NCI-H2196 treated with DMSO at 0.1 percent for 48 hours (cell line): Measurements from ENCODE around the gene SCAMP1.
"Not testable (repeated sequence)": the region's sequence is repeated elsewhere in the genome, so short reads cannot be mapped to it uniquely, and the experiment has no call there.

Experiments used
- DNase-seq: peaks from one replicate; lab custom pipeline; 2025; ENCODE audit not compliant: unreplicated experiment; lab: John Stamatoyannopoulos, UW

The SCAMP1 gene

DNA sequence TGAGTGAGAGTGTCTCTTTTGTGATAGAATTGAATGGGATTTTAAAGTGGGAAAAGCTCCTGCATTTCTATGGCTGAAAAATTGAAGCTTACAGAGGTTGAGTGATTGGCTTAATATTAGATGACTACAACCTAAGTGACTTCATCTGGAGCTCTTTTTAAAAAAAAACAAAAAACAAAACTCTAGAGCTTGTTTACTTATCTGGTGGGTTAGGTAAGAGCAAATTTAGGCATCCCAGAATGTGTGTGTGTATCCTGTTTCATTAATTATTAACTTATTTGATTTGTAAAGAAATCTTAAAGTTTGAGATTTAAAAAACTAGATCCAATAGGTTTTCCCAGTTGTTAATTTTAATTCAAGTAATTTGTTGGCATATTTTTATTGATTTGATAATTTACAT, 60.1 kb downstream of the SCAMP1 start:
- no peak for DNase-seq

DNA sequence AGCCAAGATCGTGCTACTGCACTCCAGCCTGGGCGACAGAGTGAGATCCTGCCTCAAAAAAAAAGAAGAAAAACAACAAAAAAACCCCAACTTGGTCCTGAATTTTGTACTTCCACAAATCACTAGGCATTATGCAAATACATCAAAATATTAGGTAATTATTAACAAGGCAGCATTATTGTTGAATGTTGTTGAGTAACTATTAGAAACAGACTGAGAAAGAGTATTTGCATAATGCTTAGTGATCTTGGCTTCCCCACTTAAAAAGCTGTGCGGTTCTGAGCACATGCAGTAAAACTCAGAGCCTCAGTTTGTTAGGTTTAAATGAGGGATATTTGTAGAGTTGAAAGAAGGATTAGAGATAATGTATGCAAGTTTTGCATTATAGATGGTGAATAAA, 64.2 kb downstream of the SCAMP1 start:
- DNase-seq, result no peak

DNA sequence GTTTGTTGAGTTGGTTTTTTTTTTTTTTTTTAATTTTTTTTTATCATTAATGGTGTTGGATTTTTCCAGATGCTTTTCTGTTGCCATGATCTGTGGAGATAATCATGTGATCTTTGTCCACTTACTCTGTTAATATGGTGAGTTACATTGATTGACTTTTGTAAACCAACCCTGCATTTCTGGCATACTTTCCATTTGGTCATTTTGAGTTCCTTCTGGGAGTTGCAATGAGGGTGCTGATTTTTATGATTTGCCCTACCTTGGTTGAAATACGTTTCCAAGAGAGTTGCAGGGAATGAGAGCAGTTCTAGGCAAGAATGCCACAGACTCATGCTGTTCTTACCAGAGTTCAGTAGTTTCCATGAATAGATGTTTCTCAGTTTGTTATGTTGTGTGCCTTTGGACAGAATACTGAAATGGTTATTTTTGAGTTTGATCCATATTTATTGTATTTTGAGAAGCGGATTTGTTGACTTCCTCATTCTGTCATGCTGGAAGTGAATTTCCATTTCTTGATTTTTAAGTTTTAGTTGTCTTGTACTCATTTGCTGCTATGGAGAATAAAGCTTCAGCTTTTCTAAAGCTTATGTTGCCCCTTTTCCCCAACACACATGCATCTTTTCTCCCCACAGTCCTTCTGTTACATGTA, 69.0 kb downstream of the SCAMP1 start:
- no peak for DNase-seq

DNA sequence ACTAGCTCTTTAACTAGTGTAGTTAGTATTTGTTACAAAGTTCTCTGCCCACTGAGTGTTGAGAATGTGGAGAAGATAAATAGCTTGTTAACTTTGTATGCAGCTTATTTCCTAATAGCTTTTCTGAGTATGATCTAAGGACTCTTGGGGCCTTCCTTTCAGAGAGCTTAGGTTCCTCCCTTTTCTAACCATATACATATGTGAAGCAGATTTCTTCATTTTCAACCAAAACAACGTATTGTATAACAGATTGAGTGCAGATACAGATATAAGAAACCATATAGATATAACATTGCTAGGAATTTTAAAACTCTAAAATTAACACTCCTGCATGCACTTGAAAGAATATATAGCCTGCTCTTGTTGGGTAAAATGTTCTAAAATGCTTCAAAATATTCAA, 70.4 kb downstream of the SCAMP1 start:
- DNase-seq, result no peak

DNA sequence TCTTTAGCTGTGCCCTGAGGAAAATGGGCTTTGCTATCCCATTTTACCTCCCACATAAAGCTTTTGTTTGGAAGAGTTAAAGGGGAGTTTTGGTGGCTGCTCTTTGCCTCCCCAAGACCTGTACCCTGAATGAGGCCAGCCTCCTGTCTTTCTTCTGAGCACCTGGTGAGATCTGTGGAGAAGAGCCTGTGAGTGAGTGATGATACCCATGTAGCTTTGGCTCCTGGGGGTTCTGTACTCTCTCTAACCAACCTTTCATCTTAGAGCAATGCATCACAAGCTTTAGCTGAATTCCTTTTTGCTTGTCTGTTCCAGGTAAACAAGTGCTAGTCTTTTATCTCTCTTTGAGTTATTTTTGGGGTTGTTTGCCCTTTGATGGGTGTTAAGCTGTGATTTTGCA, 73.6 kb downstream of the SCAMP1 start:
- DNase-seq, result no peak

DNA sequence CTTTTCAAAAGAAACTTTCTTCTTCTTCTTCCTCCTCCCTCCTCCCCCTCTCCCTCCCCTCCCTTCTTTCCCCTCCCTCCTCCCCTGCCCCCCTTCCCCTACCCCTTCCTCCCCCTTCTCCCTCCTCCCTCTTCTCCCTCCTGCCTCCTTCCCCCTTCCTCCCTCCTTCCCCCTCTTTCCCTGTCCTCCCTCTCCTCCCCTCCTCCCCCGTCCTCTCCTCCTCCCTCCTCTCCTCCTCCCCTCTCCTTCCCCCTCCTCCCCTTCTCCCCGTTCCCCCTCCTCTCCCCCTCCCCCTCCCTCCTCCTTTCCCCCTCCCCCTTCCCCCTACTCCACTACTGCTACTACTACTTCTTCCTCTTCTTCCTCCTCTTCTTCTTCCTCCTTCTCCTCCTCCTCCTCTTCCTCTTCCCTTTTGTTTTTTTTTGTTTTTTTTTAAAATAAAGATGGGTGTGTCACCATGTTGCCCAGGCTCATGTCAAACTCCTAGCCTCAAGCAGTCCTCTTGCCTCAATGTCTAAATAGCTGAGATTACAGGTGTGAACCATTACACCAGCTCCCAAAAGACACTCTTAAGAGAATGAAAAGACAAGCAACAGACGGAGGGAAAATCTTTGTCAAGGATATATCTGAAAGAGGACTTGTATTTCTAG, 87.5 kb downstream of the SCAMP1 start:
- DNase-seq, result no peak

DNA sequence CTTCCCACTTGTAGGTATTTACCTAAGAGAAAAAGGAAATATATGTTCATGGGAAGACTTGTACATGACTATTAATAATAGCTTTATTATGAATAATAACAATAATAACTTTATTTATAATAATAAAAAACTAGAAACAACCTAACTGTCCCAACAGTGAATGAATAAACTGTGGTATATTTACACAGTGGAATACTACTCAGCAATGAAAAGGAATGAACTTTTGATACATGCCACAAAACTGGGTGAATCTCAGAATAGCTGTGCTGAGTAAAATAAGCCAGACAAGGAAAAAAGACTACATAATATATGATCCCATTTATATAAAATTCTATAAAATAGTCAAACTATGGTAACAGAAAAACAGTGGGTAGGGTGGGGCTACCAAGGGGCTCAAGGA, 88.7 kb downstream of the SCAMP1 start:
- no peak for DNase-seq

DNA sequence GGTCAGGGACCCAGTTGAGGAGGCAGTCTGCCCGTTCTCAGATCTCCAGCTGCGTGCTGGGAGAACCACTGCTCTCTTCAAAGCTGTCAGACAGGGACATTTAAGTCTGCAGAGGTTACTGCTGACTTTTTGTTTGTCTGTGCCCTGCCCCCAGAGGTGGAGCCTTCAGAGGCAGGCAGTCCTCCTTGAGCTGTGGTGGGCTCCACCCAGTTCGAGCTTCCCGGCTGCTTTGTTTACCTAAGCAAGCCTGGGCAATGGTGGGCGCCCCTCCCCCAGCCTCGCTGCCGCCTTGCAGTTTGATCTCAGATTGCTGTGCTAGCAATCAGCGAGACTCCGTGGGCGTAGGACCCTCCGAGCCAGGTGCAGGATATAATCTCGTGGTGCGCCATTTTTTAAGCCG, 97.1 kb downstream of the SCAMP1 start:
- DNase-seq, result not testable (repeated sequence)

DNA sequence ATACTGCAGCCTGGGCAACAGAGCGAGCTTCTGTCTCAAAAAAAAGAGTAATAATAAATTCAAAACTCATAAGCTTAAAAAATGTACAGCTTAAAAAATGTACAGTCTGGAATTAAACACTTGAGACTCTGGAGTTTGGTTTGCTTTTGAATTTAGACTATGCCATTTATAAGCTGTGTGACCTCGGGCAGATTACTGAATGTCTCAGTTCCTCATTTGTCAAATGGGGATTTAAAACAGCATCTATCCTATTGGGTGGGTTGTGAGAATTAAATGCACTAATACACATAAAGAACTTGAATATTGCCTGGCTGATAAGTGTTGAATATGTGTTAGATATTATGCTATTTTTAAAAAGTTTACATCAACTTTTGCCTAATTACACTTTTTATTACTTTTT, 98.4 kb downstream of the SCAMP1 start:
- DNase-seq, result no peak

DNA sequence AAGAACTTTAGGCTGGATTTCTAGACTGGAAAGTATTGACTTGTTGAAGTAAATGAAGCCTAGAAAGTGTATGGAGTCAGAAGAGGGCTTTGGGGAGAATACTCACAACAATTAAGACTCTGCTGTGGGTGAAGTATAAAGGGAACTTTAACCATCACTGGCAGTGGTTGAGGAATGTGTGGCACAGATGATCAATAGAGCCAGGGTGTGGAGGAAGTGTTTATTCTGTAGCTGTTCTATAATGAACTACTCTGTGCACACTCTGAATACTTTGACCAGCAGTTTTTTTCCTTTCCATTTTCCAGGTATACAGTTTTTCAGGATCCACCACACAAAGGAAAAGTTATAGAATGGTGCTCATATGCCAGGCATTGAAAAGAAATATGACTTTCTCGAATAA, 106.7 kb downstream of the SCAMP1 start:
- no peak for DNase-seq

DNA sequence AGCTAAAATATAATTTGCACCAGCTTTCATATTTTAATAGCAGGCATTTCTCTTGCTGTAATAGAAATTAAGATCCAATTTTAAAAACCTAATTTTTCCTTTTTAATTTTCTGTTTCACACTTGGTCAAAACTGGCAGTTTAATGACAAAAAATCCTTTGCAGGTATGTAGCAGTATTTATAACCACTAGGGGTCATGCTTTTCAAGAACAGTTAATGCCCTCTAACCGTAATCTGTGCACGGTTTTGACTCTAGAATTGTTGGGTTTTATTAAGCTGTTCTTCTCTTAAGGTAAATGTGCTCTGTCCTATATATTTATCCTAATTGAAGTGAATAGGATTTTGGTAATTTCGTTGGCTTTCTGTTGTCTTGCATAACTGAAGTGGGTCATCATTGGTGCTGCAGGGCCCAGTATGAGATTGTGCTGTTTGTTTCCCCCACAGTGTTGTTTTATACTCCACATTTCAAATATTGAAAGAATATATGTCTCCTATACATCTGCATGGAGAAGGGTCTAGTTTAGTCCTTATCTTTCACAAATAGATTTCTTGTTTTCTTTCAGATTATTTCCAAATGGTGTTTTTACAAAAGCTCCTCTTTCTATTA, 107.4 kb downstream of the SCAMP1 start:
- no peak for DNase-seq

DNA sequence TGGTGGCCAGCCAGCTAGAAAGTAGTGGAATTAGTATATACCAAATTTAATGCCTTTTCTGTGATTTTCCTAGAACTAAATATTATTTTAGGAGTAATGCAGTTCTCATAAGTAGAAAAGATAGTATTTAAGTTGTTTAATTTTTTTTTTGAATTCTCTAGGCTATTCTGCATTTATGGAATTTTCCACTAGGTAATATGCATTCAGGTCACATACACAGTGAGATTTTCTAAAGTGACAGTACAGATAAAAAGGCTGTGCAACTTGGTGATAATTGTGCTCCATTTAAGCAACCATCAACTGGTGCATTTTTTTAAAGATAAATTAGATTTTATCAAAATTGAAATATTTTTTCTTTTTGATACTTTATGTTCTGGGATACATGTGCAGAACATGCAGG, 111.5 kb downstream of the SCAMP1 start:
- DNase-seq, result no peak

DNA sequence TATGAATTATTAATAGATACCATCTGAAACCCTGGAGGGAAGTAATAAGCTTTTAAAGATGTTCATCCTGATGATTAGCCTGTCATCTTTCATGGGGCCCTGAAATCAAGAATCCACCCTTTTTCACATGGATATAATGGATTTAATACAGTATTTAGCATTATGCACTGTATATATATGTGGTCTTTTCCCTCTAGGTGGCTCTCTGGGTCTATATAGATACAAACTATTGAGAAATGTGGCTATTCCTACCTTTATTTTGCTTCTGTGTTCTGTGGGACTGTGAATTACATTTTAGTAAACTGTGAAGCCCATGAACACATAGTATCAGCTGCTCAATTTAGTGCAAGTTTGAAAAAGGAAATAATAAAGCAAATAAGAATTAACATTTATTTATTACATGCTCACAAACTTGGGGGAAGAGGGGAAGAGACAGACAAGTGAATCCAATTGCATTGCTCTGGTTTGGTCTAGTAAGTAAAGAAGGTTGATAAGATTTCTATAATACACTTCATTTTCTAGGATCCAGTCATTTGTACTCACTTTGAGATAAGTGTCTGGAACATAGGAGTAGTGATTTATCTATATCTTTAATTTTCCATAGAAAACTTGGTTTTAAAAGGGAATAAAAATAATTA, 112.2 kb downstream of the SCAMP1 start:
- DNase-seq, result no peak

DNA sequence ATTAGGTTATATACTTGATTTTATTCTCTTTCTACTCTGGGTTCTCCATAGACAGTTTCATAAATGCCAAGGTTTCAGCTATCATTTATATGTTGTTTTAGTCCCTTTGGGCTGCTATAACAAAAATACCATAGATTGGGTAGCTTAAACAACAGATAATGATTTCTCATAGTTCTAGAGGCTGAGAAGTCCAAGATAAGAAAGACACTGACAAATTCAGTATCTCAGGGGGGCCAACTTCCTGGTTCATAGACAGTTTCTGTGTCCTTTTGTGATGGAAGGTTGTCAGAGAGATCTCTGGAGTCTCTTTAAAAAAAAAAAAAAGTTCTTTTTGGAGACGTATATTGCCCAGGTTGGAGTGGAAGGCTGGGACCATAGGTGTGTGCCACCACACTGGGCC, 113.3 kb downstream of the SCAMP1 start:
- no peak for DNase-seq

DNA sequence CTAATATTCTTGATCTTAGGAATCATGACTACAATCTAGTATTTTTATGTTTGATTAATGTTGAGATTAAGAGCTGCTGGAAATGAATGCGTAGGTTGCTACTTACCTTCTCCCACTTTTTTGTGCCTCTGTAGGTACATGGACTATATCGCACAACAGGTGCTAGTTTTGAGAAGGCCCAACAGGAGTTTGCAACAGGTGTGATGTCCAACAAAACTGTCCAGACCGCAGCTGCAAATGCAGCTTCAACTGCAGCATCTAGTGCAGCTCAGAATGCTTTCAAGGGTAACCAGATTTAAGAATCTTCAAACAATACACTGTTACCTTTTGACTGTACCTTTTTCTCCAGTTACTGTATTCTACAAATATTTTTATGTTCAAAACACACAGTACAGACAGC, 115.0 kb downstream of the SCAMP1 start:
- DNase-seq, result no peak

DNA sequence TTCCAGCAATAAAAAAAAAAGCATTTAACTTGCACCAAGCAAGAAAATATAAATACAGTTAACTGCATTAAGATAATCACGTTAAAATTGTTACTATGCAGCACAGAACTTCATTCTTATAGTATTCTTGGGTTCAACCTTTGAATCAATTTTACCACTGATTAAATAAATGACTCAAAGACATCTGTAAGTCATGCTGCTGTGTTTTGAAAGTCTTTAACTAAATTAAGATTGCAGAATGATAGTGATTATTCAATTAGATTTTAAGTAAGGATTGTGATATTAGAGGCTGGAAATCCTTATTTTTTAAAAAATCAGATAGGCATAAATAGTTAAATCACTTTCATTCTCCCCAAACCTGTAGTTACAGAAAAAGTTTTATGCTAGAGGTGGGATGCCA, 116.4 kb downstream of the SCAMP1 start:
- DNase-seq, result no peak

DNA sequence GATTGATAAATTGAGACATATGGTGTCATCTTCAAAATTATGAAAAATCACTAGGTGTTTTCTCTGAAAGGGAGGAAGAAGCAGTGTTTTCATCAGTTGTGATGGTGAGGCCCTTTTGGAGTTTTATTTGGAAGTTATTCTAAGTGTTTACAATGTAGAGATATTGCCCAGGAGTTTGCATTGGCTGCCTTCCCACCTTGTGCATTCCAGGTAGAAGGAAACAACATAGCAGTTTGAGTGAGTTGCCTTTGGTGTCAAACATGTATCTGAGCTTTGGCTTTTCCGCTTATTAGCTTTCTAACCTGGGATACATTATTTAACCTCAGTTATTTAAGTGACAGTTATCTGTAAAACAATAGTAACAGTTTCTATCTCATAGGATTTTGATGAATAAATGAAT, 122.5 kb downstream of the SCAMP1 start:
- DNase-seq, result no peak

DNA sequence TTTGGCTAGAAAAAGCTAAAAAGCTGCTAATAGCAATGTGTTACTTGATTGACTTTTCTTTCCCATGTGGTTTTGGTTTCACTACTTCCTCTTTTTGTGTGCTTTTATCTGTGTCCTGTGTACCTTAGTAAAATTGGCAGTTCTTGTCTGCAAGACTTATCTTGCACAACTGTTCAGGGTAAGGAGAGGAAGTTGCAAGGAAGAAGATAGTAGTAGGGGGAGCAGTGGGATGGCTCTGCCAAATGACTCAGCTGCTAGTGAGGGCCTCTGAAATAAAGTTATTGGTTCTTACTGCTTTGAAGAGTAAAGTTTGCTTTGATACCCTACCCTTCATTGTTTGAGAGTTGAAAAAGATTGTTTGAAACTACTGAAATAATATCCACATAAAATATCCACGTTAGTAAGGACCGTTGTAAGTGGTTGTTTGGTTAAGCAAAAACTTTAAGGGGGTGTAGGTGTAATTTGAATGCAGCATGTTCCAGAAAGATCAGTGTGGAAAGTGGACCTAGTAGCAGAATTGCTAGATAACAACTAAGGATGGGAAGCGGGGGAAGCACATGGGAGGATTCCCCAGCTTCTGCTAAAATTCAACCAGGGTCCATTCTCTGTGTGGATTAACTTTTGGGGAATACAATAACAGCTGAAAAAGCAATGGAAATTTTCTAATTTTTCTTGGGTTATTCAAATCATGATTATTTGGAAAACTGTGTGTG, 123.5 kb downstream of the SCAMP1 start:
- no peak for DNase-seq

DNA sequence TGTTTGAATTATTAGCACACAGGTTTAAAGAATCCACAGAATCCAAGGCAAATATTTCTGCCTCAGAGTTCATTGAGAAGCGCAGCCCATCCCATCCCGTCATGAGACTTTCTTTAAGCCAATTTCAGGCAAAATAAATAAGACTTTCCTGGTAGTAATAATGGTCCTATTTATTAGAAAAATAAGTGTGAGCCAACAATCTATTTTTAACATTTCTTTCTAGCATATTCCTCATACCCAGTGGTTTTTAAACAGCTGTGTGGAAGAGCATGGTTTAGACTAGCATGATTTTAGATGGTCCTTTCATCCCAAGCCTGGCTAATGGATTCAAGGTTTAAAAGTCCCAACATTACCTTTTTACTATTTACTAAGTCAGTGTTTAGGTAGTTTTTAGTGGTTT, 125.8 kb downstream of the SCAMP1 start:
- no peak for DNase-seq

DNA sequence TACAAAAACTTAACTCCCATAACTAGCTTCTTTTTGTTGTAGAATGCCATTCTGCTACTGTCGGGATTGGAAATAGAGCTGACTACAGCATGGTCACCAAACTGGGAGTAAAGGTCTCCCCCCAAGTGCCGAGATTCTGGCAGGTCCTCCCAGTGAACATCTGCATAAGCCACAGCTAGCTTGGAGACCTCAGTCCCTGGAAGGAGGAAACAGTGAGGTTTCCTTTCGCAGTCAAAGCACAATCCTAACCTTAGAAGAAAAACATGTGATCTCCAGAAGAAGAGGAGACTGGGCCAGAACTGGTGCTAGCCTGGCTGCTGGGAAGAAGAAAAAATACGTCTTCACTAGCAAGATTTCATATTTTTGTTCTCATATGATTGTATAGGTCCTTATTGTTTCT, 127.4 kb downstream of the SCAMP1 start:
- no peak for DNase-seq

DNA sequence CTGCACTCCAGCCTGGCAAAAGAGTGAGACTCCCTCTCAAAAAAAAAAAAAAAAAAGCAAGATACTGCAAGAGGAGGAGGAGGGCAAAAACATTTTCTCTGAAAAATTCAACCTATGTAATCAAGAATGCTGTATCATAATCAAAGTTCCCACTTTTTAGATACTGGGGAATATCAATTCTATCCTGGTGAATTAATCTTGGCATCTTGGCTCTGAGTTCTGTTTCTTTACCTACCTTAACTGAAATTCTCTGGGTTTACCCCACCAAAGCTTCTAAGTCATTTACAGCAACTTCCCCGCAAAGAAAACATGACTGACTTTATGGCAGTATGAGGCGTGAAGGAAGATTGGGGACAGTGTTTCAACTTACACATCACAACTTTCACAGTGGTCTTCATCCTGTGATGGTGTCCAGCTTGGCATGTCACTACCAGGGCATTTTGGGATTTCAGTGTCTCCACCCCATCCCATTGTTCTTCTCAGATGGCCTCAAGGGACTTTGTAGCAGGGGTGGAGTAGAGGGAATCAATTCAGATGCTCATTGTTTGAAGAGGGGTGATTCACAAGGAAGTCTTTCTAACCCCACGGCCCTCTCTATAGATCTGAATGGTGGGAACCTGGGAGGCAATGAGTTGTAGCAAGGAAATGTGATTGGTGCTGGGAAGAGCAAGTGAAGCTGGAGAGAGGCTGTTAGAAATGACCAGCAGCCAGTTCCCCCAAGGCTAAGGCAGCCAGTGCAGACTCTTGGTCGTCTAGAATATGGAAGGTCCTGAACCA, 130.5 kb downstream of the SCAMP1 start:
- DNase-seq, result no peak
